ENCODE data around the gene TJAP1.

DNA sequence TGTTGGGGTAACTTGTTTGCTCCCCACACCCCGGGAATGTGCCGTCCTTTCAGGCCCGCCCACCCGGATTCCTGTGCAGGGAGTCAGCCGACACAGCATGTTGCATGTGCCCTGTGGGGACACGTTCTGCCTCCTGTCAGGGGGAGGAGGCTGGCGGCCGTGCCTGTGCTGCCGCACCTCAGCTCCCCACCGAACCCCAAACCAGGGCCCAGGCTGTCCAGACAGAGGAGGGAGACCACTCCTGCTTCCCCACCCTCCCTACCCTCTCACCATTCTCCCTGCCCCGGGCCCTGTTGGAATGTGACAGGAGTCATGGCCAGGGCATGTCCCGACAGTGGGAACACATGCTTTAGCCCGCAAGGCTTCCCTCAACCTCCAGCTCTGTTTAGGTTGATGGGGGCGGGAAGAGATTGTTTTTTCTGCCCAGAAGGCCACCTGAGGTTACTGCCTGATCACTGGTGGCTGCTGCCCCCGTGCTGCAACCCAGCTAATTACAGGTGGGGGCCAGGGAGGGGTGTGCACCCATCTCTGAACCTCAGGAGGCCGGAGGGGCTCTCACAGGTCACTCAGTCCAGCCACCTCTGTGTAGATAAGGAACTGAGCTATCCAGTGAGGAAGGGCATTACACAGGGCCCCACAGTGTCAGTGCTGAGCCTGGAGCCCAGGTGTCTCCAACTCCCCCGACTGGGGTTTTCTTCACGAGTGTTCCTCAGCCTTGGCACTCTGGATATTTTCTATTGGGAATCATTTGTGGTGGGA, 19.2 kb downstream of the TJAP1 start:
- TF ChIP-seq, protein P1, sequence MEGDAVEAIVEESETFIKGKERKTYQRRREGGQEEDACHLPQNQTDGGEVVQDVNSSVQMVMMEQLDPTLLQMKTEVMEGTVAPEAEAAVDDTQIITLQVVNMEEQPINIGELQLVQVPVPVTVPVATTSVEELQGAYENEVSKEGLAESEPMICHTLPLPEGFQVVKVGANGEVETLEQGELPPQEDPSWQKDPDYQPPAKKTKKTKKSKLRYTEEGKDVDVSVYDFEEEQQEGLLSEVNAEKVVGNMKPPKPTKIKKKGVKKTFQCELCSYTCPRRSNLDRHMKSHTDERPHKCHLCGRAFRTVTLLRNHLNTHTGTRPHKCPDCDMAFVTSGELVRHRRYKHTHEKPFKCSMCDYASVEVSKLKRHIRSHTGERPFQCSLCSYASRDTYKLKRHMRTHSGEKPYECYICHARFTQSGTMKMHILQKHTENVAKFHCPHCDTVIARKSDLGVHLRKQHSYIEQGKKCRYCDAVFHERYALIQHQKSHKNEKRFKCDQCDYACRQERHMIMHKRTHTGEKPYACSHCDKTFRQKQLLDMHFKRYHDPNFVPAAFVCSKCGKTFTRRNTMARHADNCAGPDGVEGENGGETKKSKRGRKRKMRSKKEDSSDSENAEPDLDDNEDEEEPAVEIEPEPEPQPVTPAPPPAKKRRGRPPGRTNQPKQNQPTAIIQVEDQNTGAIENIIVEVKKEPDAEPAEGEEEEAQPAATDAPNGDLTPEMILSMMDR (IDR thresholded peaks at IDR 0.05) = peak; percentile 61
- TF ChIP-seq EZH2 (IDR thresholded peaks at IDR 0.05) = no peak
- TF ChIP-seq EZH2phosphoT487 (IDR thresholded peaks at IDR 0.05) = no peak

All from neural progenitor cell (in vitro differentiated cells).